ENCODE measurements around the gene CHAC2. TPM values are rescaled to one million over a fixed set of nuclear protein-coding genes. Genes with fewer than 3 reads are reported as not detected.

Gene CHAC2
- total and polyA plus RNA-seq, 2 donors (not counting 1 experiment from before 2014, with no cell fraction given): 1.6 to 3.2 TPM

DNA sequence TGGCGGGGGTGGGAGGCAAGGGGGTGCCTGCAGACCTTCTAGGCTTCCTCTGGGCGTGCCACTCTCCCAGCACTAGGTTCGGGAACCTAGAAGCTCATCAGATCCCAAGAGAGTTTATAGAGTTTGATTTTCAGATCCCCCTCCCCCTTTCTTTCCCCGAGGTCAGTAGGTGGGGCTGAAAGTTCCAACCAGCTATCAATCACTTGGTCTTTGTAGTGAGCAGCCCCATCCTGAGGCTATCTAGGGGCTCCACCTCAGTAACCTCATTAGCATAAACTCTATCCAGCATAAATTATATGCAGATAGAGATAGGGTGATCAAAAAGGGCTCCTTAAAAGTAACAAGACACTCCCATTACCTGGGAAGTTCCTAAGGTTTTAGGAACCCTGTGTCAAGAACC lies 52.0 kb downstream of the CHAC2 start:
- Mint-ChIP-seq H3K27ac (no peak overlapping the region), H3K4me3 (no peak overlapping the region)

DNA sequence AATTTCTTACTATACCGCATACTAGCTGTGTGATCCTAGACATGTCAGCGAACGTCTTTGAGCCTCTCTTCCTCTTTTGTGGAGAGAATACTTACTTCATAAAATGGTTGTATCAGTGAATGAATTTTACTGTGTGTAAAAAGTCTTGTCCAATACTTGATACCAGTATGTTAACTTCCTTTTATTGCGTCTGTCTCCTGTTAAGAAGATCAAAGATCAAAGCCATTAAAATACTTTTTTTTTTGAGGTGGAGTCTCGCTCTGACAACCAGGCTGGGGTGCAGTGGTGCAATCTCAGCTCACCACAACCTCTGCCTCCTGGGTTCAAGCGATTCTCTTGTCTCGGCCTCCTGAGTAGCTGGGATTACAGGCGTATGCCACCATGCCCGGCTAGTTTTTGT lies 52.4 kb downstream of the CHAC2 start:
- Histone ChIP-seq H3K27me3 (replicated peaks in 1 of 4; ENCODE audit: control extremely low read depth in 1 of 4, control insufficient read depth in 3 of 4, insufficient read depth in 4 of 4, low read length in 3 of 4) (no peaks in the 10 kb centered on the region), H3K4me2 (replicated peaks; ENCODE audit: low read depth, low read length, poor library complexity, severe bottlenecking) (no peak overlapping the region), H3K27ac (ENCODE audit: low read length in 2 of 2) (no peak overlapping the region), H3K36me3 (replicated peaks in 1 of 2; ENCODE audit: control extremely low read depth in 1 of 2, control insufficient read depth in 1 of 2, extremely low read depth in 1 of 2, insufficient read depth in 2 of 2, low read length in 1 of 2) (peaks cover 7 to 34% of the 10 kb centered on the region in 2 experiments), H4K20me1 (ENCODE audit: control insufficient read depth, insufficient read depth, low read length, poor library complexity, severe bottlenecking) (no peaks in the 10 kb centered on the region), H3K4me3 (ENCODE audit: control extremely low read depth in 1 of 5, extremely low read depth in 1 of 5, insufficient read depth in 1 of 5, low read depth in 2 of 5, low read length in 4 of 5) (no peak overlapping the region), H3K4me1 (ENCODE audit: control insufficient read depth in 2 of 2, insufficient read depth in 2 of 2, low read length in 2 of 2) (no peaks in the 10 kb centered on the region), H2AFZ (ENCODE audit: insufficient read depth, low read depth, low read length, poor library complexity, severe bottlenecking) (no peak overlapping the region), H3K79me2 (ENCODE audit: control insufficient read depth, insufficient read depth, low read length) (no peaks in the 10 kb centered on the region), H3K9me3 (ENCODE audit: control extremely low read depth in 1 of 3, control insufficient read depth in 2 of 3, insufficient read depth in 1 of 3, low read length in 2 of 3) (no peaks in the 10 kb centered on the region), H3K9ac (ENCODE audit: low read length) (no peak overlapping the region)
- H3K4me3 Mint-ChIP-seq: no peak overlapping the region
- DNase-seq (no peak), ATAC-seq (ENCODE audit: low read depth) (no peak)
- H3K9me3 Mint-ChIP-seq (ENCODE audit: insufficient read depth): no peaks in the 10 kb centered on the region
- POLR2A ChIA-PET: no interaction called here
- no peak overlapping the region for H3K27ac Mint-ChIP-seq
- no peaks in the 10 kb centered on the region for H3K27me3 Mint-ChIP-seq
- H3K4me1 Mint-ChIP-seq: no peaks in the 10 kb centered on the region
- TF ChIP-seq, protein P1, sequence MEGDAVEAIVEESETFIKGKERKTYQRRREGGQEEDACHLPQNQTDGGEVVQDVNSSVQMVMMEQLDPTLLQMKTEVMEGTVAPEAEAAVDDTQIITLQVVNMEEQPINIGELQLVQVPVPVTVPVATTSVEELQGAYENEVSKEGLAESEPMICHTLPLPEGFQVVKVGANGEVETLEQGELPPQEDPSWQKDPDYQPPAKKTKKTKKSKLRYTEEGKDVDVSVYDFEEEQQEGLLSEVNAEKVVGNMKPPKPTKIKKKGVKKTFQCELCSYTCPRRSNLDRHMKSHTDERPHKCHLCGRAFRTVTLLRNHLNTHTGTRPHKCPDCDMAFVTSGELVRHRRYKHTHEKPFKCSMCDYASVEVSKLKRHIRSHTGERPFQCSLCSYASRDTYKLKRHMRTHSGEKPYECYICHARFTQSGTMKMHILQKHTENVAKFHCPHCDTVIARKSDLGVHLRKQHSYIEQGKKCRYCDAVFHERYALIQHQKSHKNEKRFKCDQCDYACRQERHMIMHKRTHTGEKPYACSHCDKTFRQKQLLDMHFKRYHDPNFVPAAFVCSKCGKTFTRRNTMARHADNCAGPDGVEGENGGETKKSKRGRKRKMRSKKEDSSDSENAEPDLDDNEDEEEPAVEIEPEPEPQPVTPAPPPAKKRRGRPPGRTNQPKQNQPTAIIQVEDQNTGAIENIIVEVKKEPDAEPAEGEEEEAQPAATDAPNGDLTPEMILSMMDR (IDR thresholded peaks at IDR 0.05): no peak
- TF ChIP-seq EZH2 (IDR thresholded peaks at IDR 0.05; ENCODE audit: borderline replicate concordance, insufficient read depth, low read depth, low read length, poor library complexity, severe bottlenecking): no peak
- CTCF ChIA-PET: no interaction called here
- intact Hi-C loops (cut with micrococcal nuclease): no loop called here
- no CpG with 5 or more reads among the region's 9 CpGs for WGBS (ENCODE audit: insufficient coverage)

More for the DNA sequence above, 52.0 kb downstream of the CHAC2 start:
- WGBS (ENCODE audit: insufficient coverage): 80% methylated on average over 1 of the region's 4 CpGs
- Histone ChIP-seq H3K4me1 (ENCODE audit: control insufficient read depth in 2 of 2, insufficient read depth in 2 of 2, low read length in 2 of 2) (no peaks in the 10 kb centered on the region), H3K4me3 (ENCODE audit: control extremely low read depth in 1 of 5, extremely low read depth in 1 of 5, insufficient read depth in 1 of 5, low read depth in 2 of 5, low read length in 4 of 5) (no peak overlapping the region), H3K9ac (ENCODE audit: low read length) (no peak overlapping the region), H3K9me3 (ENCODE audit: control extremely low read depth in 1 of 3, control insufficient read depth in 2 of 3, insufficient read depth in 1 of 3, low read length in 2 of 3) (no peaks in the 10 kb centered on the region), H4K20me1 (ENCODE audit: control insufficient read depth, insufficient read depth, low read length, poor library complexity, severe bottlenecking) (no peaks in the 10 kb centered on the region), H3K4me2 (replicated peaks; ENCODE audit: low read depth, low read length, poor library complexity, severe bottlenecking) (no peak overlapping the region), H3K27me3 (replicated peaks in 1 of 4; ENCODE audit: control extremely low read depth in 1 of 4, control insufficient read depth in 3 of 4, insufficient read depth in 4 of 4, low read length in 3 of 4) (no peaks in the 10 kb centered on the region), H3K36me3 (replicated peaks in 1 of 2; ENCODE audit: control extremely low read depth in 1 of 2, control insufficient read depth in 1 of 2, extremely low read depth in 1 of 2, insufficient read depth in 2 of 2, low read length in 1 of 2) (peaks cover 7 to 35% of the 10 kb centered on the region in 2 experiments), H2AFZ (ENCODE audit: insufficient read depth, low read depth, low read length, poor library complexity, severe bottlenecking) (no peak overlapping the region), H3K79me2 (ENCODE audit: control insufficient read depth, insufficient read depth, low read length) (no peaks in the 10 kb centered on the region), H3K27ac (ENCODE audit: low read length in 2 of 2) (no peak overlapping the region)
- intact Hi-C loops (cut with micrococcal nuclease): no loop called here
- Mint-ChIP-seq H3K4me1 (no peaks in the 10 kb centered on the region), H3K9me3 (ENCODE audit: insufficient read depth) (no peaks in the 10 kb centered on the region), H3K27me3 (no peaks in the 10 kb centered on the region)
- ATAC-seq (ENCODE audit: low read depth) (no peak), DNase-seq (no peak)
- ChIA-PET POLR2A (no interaction called here), CTCF (no interaction called here)
- no peak for TF ChIP-seq EZH2 (IDR thresholded peaks at IDR 0.05; ENCODE audit: borderline replicate concordance, insufficient read depth, low read depth, low read length, poor library complexity, severe bottlenecking)
- TF ChIP-seq, protein P1 (IDR thresholded peaks at IDR 0.05): no peak

All from B cell (primary cell).